Activated naive CD8-positive, alpha-beta T cell treated with anti-CD3 and anti-CD28 coated beads, Interleukin-2, amount 50 U/mL, for 16 hours (primary cell): ENCODE results near the gene ZAP70.

Experiments used
- DNase-seq: peaks from one replicate; pipeline ENCODE4 v3.0.0-alpha.2; 2020; ENCODE audit warnings: low read depth, low spot score

ZAP70 gene

GRCh38 chr2:97785818-97786217, 72.4 kb downstream of the ZAP70 start:
- no peak for DNase-seq

GRCh38 chr2:97788986-97789644, 75.7 kb downstream of the ZAP70 start:
- DNase-seq, result no peak
